ENCODE measurements around the gene FBLN5.

GRCh38 chr14:91878274-91878673 is 69.2 kb downstream of the FBLN5 start:
- no peak for TF ChIP-seq CTCF (IDR thresholded peaks at IDR 0.05)
- no peak for TF ChIP-seq POLR2A (IDR thresholded peaks at IDR 0.05)

All from right lobe of liver (tissue), 4 donors.